T-helper 2 cell (primary cell): ENCODE measurements around the gene GJE1.

Experiments
- DNase-seq, 5 experiments: peaks; one replicate each; pipeline versions ENCODE4 v3.0.0 to v3.0.0-alpha.2; 2012 to 2022

The GJE1 gene

DNA sequence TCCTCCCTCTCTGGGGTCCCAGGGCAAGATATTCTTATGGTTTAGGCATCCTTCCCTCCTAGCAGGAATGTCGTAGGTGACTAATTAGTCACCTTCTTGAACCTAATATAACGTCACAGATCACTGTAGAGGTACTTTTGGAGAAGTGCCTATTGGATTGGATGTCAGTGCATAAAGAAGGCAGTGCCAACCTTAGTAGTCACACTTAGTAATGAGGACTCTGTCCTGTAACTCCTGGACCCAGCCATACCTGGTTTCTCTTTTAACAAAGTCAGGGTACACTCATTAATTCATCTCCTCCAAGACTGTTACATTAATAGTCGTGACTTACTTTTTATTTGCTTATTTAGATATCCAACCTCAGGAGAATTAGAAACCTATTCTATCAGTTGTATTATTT lies 34.3 kb downstream of the GJE1 start:
- DNase-seq: no peak

DNA sequence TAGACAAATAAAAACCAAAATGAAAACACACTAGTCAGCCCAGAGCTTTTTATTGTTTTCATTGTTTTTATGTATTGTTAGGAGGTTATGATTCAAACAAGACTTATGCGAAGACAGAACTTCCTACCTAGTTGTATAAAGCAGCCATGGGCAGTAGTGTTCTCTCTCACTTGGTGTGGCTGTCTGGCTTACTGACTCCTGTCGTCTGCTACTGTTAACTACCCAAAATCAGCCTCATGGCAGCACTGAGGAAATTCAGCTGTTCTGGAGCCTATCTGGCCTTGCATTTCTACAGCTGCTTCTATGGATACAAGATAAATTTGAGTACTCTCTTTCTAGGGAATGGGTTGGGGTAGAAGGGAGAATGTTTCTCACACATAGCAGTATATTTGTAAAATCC lies 34.8 kb downstream of the GJE1 start:
- no peak for DNase-seq

DNA sequence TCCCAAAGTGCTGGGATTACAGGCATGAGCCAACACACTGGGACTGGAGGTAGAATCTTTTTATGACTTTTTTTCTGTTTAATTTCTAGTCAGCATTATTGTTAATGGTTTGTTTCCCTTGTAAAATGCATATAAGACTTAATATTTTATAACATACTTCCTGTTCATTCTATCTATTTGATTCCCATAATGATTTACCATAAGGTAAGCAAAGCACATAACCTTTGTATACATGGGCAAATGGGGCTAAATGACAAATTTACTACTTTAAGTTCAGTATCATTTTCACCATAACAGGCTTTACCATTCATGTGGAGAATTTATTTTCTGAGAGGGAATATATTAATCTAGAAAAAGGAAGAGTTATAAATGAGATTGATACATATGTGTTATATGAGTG lies 38.6 kb downstream of the GJE1 start:
- no peak for DNase-seq

DNA sequence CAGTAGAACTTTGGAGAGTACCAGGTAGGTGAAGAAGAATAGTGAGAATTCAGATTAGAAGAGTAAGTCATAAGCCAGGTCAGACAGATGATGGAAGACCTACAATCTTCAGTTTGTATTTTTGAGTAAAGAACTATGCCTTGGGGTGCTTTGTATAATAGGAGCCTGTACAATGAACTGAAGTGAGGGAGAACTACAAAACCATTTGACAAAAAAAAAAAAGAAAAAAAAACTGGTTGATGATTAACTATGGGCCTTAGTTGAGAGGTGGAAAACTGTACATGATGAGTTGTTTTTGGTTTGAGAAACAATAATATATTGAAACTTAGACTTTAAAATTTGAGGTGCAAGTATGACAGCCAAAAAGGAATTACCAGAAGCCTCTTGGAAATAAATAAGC lies 40.0 kb downstream of the GJE1 start:
- DNase-seq: no peak

DNA sequence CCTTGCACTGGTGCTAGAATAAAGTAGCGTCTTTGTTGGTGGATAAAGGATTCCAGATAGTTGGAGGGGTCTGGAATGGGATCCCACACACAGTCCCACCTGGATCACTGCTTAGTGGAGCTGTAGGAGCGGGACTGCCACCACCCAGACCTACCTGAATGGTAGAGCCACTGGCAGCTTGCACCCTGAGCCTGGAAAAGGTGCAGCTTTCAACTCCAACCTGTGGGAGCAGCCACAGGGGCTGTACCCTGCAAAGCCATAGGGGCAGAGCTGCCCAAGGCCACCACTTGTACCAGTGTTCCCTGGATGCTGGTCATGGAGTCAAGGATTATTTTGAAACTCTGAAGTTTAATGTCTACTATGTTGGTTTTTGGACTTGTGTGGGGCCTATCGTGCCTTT lies 41.3 kb downstream of the GJE1 start:
- no peak for DNase-seq

DNA sequence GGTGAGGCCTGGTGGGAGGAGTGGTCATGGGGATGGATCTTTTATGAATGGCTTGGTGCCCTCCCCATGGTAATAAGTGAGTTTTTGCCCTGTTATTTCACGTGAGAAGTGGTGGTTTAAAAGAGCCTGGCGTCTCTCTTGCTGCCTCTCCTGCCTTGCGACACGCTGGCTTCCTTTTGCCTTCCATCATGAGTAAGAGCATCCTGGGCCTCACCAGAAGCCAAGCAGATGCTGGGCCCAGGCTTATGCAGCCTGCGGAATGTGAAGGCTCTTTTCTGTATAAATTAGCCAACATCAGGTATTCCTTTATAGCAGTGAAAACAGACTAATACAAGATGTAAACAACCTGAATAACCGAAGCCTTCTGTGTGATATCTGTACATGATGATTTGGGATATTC lies 42.0 kb downstream of the GJE1 start:
- DNase-seq: no peak

DNA sequence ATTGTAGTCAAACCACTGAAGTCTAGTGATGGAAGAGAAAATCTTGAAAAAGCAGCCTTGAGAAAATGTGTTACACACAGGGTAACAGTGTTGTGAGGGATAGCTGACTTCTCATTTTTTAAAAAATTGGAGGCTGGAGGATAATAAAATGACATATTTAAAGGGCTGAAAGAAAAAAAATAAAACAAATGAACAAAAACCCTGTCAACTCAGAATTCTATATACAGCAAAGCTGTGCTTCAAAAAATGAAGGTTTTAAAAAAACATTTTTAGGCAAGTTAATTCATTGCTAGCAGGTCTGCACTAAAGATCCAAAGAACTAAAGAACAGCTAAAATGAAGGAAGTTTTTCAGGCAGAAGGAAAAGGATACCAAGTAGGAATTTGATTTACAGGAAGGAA lies 45.4 kb downstream of the GJE1 start:
- DNase-seq: no peak

DNA sequence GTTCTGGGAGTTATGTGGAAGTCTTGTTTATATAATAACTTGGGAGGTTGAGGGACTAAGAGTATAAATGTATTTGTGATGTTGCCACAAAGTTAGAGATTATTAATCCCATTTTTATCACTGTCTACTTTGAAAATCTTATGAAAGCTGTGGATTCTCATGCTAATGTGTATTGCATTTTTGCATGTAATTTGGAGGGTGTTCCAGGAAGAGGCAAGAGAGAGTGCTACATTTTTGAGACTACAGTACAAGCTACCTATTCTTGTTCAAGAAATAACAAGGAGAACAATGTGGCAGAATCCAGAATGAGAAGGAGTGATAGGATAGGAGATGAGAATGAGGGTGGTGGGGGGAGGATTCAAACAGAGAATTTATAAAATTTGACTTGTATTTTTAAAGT lies 49.3 kb downstream of the GJE1 start:
- DNase-seq: no peak

DNA sequence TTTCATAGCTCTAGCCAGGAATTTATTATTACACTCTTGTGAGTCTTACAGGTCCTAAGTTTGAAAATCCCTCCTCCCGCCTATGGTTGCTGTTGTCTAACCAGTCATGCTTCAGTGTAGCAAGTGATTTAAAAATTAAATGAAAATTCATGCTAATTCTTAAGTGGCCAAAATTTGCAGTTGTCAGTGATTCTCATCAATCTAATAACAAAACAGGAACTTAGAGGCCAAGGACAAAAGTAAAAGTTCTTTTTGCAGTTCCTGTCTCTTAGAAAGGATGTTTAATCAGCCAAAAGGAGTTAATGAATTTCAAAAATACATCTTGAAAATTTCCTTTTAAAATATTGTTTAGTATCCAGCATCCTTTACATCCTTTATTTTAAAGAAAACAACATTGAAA lies 50.6 kb downstream of the GJE1 start:
- DNase-seq: no peak

DNA sequence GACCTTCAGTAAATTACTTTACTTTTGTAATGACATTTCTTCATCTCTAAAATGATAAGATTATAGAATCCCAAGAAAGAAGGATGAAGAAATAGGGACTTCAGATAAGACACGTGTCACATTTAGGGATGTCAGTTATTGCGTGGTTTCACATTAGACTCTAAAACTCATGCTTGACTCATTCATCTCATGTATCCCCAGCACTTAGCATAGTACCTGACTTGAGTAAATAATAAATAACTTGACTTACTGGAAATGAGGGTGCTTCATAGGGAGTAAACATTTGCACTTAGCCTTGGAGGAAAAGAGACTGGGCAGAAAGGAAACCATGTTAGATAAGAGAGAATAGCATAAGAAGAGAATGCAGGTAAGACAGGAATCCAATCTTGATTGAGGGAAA lies 51.6 kb downstream of the GJE1 start:
- DNase-seq: no peak
